Measurements from ENCODE around the gene CD22.

The CD22 gene

DNA sequence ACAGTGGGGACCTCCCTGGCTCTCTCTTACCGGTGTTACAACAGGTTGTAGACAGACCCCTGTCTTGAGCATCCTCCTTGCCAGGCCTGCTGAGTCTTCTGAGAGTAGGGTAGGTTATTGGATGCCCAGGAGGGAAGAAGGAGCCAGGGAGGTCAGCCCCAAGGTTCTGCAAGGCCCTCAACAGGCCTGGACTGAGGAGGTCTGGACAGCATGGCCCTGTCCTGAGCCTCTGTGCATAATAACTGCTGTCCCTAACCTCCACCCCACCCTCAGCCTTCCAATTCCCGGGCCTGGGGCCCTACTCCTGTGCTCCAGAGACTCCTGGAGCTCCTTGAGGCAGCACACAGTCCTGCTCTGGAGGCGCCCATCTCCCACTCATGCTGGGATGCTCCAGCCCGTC is 336 bp downstream of the CD22 start:
- ChIA-PET POLR2A (ENCODE audit: low non-redundant PET) (no interaction called here), CTCF (no interaction called here)
- DNase-seq (ENCODE audit: low spot score): no peak
- TF ChIP-seq, protein P1, sequence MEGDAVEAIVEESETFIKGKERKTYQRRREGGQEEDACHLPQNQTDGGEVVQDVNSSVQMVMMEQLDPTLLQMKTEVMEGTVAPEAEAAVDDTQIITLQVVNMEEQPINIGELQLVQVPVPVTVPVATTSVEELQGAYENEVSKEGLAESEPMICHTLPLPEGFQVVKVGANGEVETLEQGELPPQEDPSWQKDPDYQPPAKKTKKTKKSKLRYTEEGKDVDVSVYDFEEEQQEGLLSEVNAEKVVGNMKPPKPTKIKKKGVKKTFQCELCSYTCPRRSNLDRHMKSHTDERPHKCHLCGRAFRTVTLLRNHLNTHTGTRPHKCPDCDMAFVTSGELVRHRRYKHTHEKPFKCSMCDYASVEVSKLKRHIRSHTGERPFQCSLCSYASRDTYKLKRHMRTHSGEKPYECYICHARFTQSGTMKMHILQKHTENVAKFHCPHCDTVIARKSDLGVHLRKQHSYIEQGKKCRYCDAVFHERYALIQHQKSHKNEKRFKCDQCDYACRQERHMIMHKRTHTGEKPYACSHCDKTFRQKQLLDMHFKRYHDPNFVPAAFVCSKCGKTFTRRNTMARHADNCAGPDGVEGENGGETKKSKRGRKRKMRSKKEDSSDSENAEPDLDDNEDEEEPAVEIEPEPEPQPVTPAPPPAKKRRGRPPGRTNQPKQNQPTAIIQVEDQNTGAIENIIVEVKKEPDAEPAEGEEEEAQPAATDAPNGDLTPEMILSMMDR (conservative IDR thresholded peaks at IDR 0.05; ENCODE audit: low read depth): no peak
- H3K27ac ChIP-seq: no peak overlapping the region

DNA sequence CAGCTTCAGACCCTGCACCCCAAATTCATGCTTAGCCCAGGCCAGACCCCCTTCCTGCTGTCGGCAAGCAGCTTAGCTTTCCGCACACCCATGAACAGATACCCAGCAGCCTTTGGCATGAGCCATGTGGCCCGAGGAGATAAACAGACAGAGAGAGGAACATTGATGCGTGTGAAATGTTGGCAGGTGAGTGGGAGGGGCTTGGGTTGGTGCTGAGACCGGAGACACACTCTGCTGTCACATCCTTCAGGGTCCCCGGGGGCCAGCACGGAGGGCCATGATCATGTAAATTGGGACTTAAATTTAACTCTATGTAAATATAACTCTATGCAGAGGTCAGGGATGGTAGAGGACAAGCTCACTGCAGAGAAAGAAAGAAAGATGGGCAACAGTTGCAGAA is 1.5 kb downstream of the CD22 start:
- ChIA-PET CTCF (no interaction called here), POLR2A (ENCODE audit: low non-redundant PET) (no interaction called here)
- no peak for DNase-seq (ENCODE audit: low spot score)
- no peak overlapping the region for H3K27ac ChIP-seq
- TF ChIP-seq, protein P1 (conservative IDR thresholded peaks at IDR 0.05; ENCODE audit: low read depth): no peak

DNA sequence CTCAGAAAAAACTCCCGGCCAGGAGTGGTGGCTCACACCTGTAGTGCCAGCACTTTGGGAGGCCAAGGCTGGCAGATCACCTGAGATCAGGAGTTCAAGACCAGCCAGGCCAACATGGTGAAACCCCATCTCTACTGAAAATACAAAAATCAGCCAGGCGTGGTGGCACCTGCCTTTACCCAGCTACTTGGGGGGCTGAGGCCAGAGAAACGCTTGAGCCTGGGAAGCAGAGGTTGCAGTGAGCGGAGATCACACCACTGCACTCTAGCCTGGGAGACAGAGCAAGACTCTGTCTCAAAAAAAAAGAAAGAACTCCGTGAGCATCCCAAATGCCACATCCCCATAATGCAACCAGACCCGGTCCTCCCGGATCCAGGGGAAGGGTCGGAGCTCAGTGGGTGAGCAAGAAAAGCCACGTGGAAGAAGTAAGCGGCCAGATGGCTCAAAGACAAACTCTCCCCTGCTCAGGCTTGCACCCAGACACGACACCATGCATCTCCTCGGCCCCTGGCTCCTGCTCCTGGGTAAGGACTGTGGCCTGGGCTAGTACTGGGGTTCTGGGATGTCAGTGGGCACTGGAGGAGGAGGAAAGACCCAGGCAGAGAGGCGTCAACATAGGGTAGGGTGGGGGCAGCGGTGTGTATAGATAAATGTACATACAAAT is 2.7 kb downstream of the CD22 start:
- POLR2A ChIA-PET (ENCODE audit: low non-redundant PET): no interaction called here
- no peak for DNase-seq (ENCODE audit: low spot score)
- TF ChIP-seq, protein P1 (conservative IDR thresholded peaks at IDR 0.05; ENCODE audit: low read depth): no peak
- no peak overlapping the region for H3K27ac ChIP-seq
- CTCF ChIA-PET: interaction anchor here (1.1 kb wide), 1 partner anchor 21 kb away, joined by 3 read pairs; no protein-coding TSS in a partner anchor

DNA sequence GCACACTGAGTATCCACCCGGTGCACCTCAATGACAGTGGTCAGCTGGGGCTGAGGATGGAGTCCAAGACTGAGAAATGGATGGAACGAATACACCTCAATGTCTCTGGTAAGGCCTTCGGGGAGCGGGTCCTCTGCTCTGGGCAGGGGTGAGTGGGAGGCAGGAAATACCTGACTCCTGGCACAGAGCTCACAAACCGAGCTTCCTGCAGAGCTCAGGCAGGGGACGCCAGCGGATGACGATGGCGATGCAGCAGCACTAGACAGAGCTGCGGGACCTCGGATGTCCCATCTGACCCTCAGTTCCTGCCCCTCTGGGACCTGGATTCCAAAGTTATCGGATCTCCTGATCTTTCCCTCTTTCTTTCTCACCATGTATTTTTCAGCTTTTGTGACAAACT is 3.8 kb downstream of the CD22 start:
- no peak for DNase-seq (ENCODE audit: low spot score)
- H3K27ac ChIP-seq: no peak overlapping the region
- POLR2A ChIA-PET (ENCODE audit: low non-redundant PET): no interaction called here
- CTCF ChIA-PET: interaction anchor here (0.6 to 1.1 kb wide), 3 partner anchors 20 to 273 kb away, joined by 3 to 4 read pairs (median 3); no protein-coding TSS in a partner anchor
- TF ChIP-seq, protein P1 (conservative IDR thresholded peaks at IDR 0.05; ENCODE audit: low read depth): no peak

DNA sequence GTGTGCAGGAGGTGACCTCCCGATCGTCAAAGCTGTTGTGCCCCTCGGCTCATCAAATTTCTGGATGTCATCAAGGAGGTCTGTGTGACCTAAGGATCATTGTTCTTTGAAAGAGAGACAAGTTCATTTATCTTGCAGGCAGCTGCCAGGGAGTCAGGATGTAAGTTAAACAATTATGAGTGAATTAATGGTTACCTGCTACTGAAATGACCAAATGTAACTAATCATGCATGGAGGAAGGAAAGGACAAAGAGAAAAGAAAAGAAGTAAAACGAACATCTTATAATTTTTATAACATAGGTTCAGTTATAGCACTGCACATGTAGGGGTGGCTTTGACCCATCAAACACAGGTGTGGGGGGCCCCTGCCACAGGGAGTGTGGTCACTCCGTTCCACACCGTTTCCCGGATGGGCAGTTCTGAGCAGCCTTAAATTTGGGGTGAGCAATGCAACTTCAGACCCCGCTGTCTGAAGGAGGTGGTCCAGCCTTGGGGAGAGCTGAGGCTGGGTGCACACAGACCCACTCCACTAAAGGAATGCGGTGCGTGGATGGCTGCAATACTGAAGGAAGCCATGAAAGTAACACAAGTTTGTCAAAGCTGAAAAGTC is 5.3 kb downstream of the CD22 start:
- TF ChIP-seq, protein P1 (conservative IDR thresholded peaks at IDR 0.05; ENCODE audit: low read depth): no peak
- ChIA-PET CTCF (interaction anchor here (1.0 kb wide), 1 partner anchor 19 kb away, joined by 3 read pairs; no protein-coding TSS in a partner anchor), POLR2A (ENCODE audit: low non-redundant PET) (no interaction called here)
- no peak for DNase-seq (ENCODE audit: low spot score)
- H3K27ac ChIP-seq: no peak overlapping the region

DNA sequence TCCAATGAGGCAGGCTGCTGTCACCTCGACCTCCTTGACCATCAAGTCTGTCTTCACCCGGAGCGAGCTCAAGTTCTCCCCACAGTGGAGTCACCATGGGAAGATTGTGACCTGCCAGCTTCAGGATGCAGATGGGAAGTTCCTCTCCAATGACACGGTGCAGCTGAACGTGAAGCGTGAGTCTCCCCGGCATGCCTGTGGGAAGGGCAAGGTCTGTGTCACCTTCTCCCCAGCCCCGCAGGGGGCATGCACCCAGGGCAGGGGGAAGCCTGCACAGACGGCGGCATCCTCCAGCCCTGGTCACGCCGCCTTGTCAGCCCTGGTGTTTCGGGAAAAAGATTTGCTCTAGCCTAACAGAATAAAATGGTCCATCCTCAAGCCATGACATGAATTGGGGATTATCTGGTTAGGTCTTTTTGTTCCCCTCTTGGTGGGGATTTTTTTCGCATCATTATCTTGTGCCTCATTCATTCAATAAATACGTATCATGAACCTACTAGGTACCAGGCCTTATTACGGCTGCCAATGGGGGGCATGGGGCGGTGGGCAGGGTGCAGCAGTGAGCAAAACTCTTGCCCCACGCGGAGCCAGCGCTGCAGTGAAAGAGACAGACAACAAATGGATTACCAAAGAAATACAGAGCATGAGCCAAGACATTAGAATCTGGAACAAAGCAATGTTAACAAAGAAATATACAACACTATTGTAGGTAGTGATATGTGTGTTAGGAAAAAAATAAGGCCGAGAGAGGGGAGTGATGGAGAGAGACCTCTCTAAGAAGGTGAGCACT is 7.4 kb downstream of the CD22 start:
- ChIA-PET CTCF (no interaction called here), POLR2A (ENCODE audit: low non-redundant PET) (no interaction called here)
- TF ChIP-seq, protein P1 (conservative IDR thresholded peaks at IDR 0.05; ENCODE audit: low read depth): no peak
- H3K27ac ChIP-seq: no peak overlapping the region
- DNase-seq (ENCODE audit: low spot score): no peak

All from RWPE1 (cell line).